SK-N-SH (cell line): Measurements from ENCODE around the gene SPA17. TPM values are rescaled to one million over a fixed set of nuclear protein-coding genes. Genes with fewer than 3 reads are reported as not detected.

ENCODE experiments used
- CTCF ChIA-PET: fragments of 300-600, 350-600 bp; formaldehyde crosslinking; extraction: SDS; loops from one replicate; lab custom pipeline; 2021; lab: Yijun Ruan, JAX
- POLR2A ChIA-PET: fragments of 350-600 bp; sonication (Branson Sonifier 250); formaldehyde crosslinking; extraction: SDS; loops from one replicate; lab custom pipeline; 2020; ENCODE audit warnings: antibody characterized with exemption, inconsistent platforms; lab: Yijun Ruan, JAX
- DNase-seq: peaks from one replicate; pipeline ENCODE4 v3.0.0; 2012
- H2AFZ ChIP-seq: fragments of 200-600 bp; sonication (generic); 2 replicates; pipeline ENCODE4 v1.8.1; 2016; ENCODE audit warnings: antibody characterized with exemption, mild to moderate bottlenecking, low read depth
- H3F3A ChIP-seq: fragments of 200-600 bp; sonication (generic); replicated peaks from 2 replicates; pipeline ENCODE3; 2016; ENCODE audit warnings: antibody characterized with exemption, mild to moderate bottlenecking; ENCODE audit not compliant: insufficient read depth
- H3K27ac ChIP-seq, 2 experiments: fragments of 200-500 bp in 1 of 2; fragments of 200-600 bp in 1 of 2; sonication (Bioruptor generic) in 1 of 2; sonication (generic), shearing (Covaris generic) in 1 of 2; 2 replicates each; pipeline versions ENCODE4 v1.5.1 to v1.6.1; 2014 to 2016; ENCODE audit warnings: low read depth in 2 of 2, inconsistent platforms in 1 of 2, low read length in 1 of 2, mild to moderate bottlenecking in 1 of 2, mixed read lengths in 1 of 2
- H3K27me3 ChIP-seq: fragments of 200-600 bp; sonication (generic), shearing (Covaris generic); 2 replicates; pipeline ENCODE4 v1.6.1; 2016; ENCODE audit warnings: mixed run types; ENCODE audit not compliant: insufficient read depth
- H3K36me3 ChIP-seq, 2 experiments: fragments of 200-500 bp in 1 of 2; fragments of 200-600 bp in 1 of 2; sonication (Bioruptor generic) in 1 of 2; sonication (generic) in 1 of 2; replicated peaks in 1 of 2; 2 replicates each; pipeline versions ENCODE3 to v1.5.1; 2014 to 2016; ENCODE audit warnings: low read length in 1 of 2, mild to moderate bottlenecking in 1 of 2; ENCODE audit not compliant: insufficient read depth in 2 of 2, control insufficient read depth in 1 of 2
- H3K4me1 ChIP-seq, 2 experiments: fragments of 200-500 bp in 1 of 2; fragments of 200-600 bp in 1 of 2; sonication (Bioruptor generic) in 1 of 2; sonication (generic), shearing (Covaris generic) in 1 of 2; 2 replicates each; pipeline versions ENCODE4 v1.5.1 to v1.6.1; 2014 to 2016; ENCODE audit warnings: low read depth in 1 of 2, low read length in 1 of 2, mixed run types in 1 of 2; ENCODE audit not compliant: insufficient read depth in 2 of 2, control insufficient read depth in 1 of 2
- H3K4me2 ChIP-seq: fragments of 200-600 bp; sonication (generic), shearing (Covaris generic); 2 replicates; pipeline ENCODE4 v1.6.1; 2017; ENCODE audit warnings: mixed run types
- H3K4me3 ChIP-seq, 2 experiments: fragments of 200-500 bp in 1 of 2; fragments of 200-600 bp in 1 of 2; sonication (Bioruptor generic) in 1 of 2; sonication (generic), shearing (Covaris generic) in 1 of 2; 2 replicates each; pipeline versions ENCODE4 v1.5.1 to v1.8.1; 2014 to 2016; ENCODE audit warnings: low read depth in 2 of 2, inconsistent platforms in 1 of 2, low read length in 1 of 2, mild to moderate bottlenecking in 1 of 2, mixed read lengths in 1 of 2, moderate library complexity in 1 of 2
- H3K79me2 ChIP-seq: fragments of 200-600 bp; sonication (generic); 2 replicates; pipeline ENCODE4 v1.8.1; 2017; ENCODE audit warnings: mild to moderate bottlenecking; ENCODE audit not compliant: insufficient read depth
- H3K9ac ChIP-seq: fragments of 200-600 bp; sonication (generic); 2 replicates; pipeline ENCODE4 v1.6.1; 2017; ENCODE audit warnings: mixed run types
- H3K9me2 ChIP-seq: fragments of 200-600 bp; sonication (generic); 2 replicates; pipeline ENCODE4 v1.6.1; 2017; ENCODE audit warnings: mixed run types
- H3K9me3 ChIP-seq: fragments of 200-600 bp; sonication (generic); 2 replicates; pipeline ENCODE4 v1.6.1; 2017; ENCODE audit warnings: mixed run types, mild to moderate bottlenecking, moderate library complexity
- H4K20me1 ChIP-seq: fragments of 200-600 bp; sonication (generic); 2 replicates; pipeline ENCODE4 v1.6.1; 2017; ENCODE audit warnings: mild to moderate bottlenecking, mixed run types; ENCODE audit not compliant: insufficient read depth
- CHD2 ChIP-seq: fragments of 150-350 bp; IDR thresholded peaks from 2 replicates; pipeline ENCODE4 v1.6.1; 2018; ENCODE audit warnings: low read length; ENCODE audit not compliant: partially characterized antibody
- ELF1 ChIP-seq: IDR thresholded peaks from 2 replicates; pipeline ENCODE4 v1.4.0; 2012
- EP300 ChIP-seq, 2 experiments: IDR thresholded peaks; 2 replicates each; pipeline versions ENCODE4 v1.4.0 to v1.6.1; 2012; ENCODE audit warnings: borderline replicate concordance in 1 of 2, low read depth in 1 of 2, low read length in 1 of 2
- FOSL2 ChIP-seq: IDR thresholded peaks from 2 replicates; pipeline ENCODE4 v1.4.0; 2012; ENCODE audit warnings: low read depth, mild to moderate bottlenecking, moderate library complexity, borderline replicate concordance
- FOXJ3 ChIP-seq: sonication (generic); formaldehyde crosslinking; IDR thresholded peaks from 2 replicates; pipeline ENCODE4 v1.5.1; 2020; ENCODE audit warnings: mild to moderate bottlenecking, missing genetic modification reagents
- GABPA ChIP-seq: IDR thresholded peaks from 2 replicates; pipeline ENCODE4 v1.4.0; 2012; ENCODE audit warnings: low read depth, mild to moderate bottlenecking
- JUND ChIP-seq: IDR thresholded peaks from 2 replicates; pipeline ENCODE4 v1.4.0; 2012
- MEF2A ChIP-seq: IDR thresholded peaks from 2 replicates; pipeline ENCODE4 v1.4.0; 2012; ENCODE audit warnings: low read depth, borderline replicate concordance
- MXI1 ChIP-seq: IDR thresholded peaks from 2 replicates; pipeline ENCODE4 v1.6.1; 2012; ENCODE audit warnings: mild to moderate bottlenecking, low read depth, low read length, improper control_type of control experiment
- NRF1 ChIP-seq: IDR thresholded peaks from 2 replicates; pipeline ENCODE4 v1.6.1; 2012; ENCODE audit warnings: low read depth, mild to moderate bottlenecking, low read length
- RCOR1 ChIP-seq: fragments of 150-350 bp; IDR thresholded peaks from 2 replicates; pipeline ENCODE4 v1.6.1; 2017; ENCODE audit warnings: antibody characterized with exemption, low read length
- REST ChIP-seq: IDR thresholded peaks from 2 replicates; pipeline ENCODE4 v1.6.1; 2012; ENCODE audit warnings: mild to moderate bottlenecking, low read depth, low read length, moderate library complexity
- RFX5 ChIP-seq: IDR thresholded peaks from 2 replicates; pipeline ENCODE4 v1.6.1; 2012; ENCODE audit warnings: mild to moderate bottlenecking, improper control_type of control experiment, low read length
- SIN3A ChIP-seq: IDR thresholded peaks from 2 replicates; pipeline ENCODE4 v1.6.1; 2012; ENCODE audit warnings: low read depth, mild to moderate bottlenecking, low read length, moderate library complexity, borderline replicate concordance
- SMC3 ChIP-seq: IDR thresholded peaks from 2 replicates; pipeline ENCODE4 v1.6.1; 2012; ENCODE audit warnings: low read depth, low read length, improper control_type of control experiment
- TAF1 ChIP-seq: IDR thresholded peaks from 2 replicates; pipeline ENCODE4 v1.6.1; 2012; ENCODE audit warnings: low read depth, mild to moderate bottlenecking, low read length, moderate library complexity, borderline replicate concordance
- TEAD4 ChIP-seq: IDR thresholded peaks from 2 replicates; pipeline ENCODE4 v1.4.0; 2012; ENCODE audit warnings: mild to moderate bottlenecking, borderline replicate concordance; ENCODE audit not compliant: insufficient read depth
- USF1 ChIP-seq: IDR thresholded peaks from 2 replicates; pipeline ENCODE4 v1.4.0; 2012; ENCODE audit warnings: low read depth, borderline replicate concordance
- ZBTB33 ChIP-seq: IDR thresholded peaks from 2 replicates; pipeline ENCODE4 v1.4.0; 2012; ENCODE audit warnings: low read depth, borderline replicate concordance
- WGBS: methylation state at CpG from one replicate; pipeline ENCODE4 v1.1.6; 2017; ENCODE audit warnings: low lambda C conversion rate; 5-methylcytosine and 5-hydroxymethylcytosine counted together
- polyA plus RNA-seq, 3 experiments: library from polyadenylated mRNA; depleted of rRNA; stranded (reverse); fragments of >200 nt; gene quantifications; 2 replicates each; pipeline ENCODE4 v1.2.3, GENCODE V29; 2012

The SPA17 gene
- polyA plus RNA-seq, 1 of the 3 experiments (the other 2 are of a cell fraction) = 7.7 TPM

- TF ChIP-seq SIN3A (no peak), FOXJ3 (no peak), NRF1 (no peak), CHD2 (no peak), EP300 (IDR thresholded peaks at IDR 0.05; ENCODE audit: borderline replicate concordance in 1 of 2, low read depth in 1 of 2, low read length in 1 of 2) (no peak), SMC3 (no peak), USF1 (no peak), ELF1 (no peak), MXI1 (no peak), RCOR1 (no peak), TAF1 (no peak), ZBTB33 (no peak), RFX5 (no peak), JUND (no peak), FOSL2 (no peak), GABPA (no peak), MEF2A (no peak), TEAD4 (no peak), REST (no peak)
- TF ChIP-seq, all 33 proteins: peak for 0
- 7% methylated on average over 1 of the region's 1 CpG for WGBS
- no peaks in the 10 kb centered on the region for H3F3A ChIP-seq
- H3K9me3 ChIP-seq = no peaks in the 10 kb centered on the region
- no peak overlapping the region for H3K4me3 ChIP-seq
- POLR2A ChIA-PET = no interaction called here
- CTCF ChIA-PET = interaction anchor here (1.5 to 1.8 kb wide), 3 partner anchors 28 to 63 kb away, joined by 5 read pairs; no protein-coding TSS in a partner anchor
- no peaks in the 10 kb centered on the region for H3K4me1 ChIP-seq
- no peaks in the 10 kb centered on the region for H3K9me2 ChIP-seq
- DNase-seq = no peak
- H3K27ac ChIP-seq = no peak overlapping the region
- no peaks in the 10 kb centered on the region for H4K20me1 ChIP-seq
- no peak overlapping the region for H3K4me2 ChIP-seq
- H3K9ac ChIP-seq = no peak overlapping the region
- H3K36me3 ChIP-seq = no peaks in the 10 kb centered on the region
- no peaks in the 10 kb centered on the region for H3K27me3 ChIP-seq
- no peaks in the 10 kb centered on the region for H3K79me2 ChIP-seq
- H2AFZ ChIP-seq = no peak overlapping the region
Measured at GRCh38 chr11:124699547-124699946, 25.8 kb downstream of the SPA17 start.
